Thyroid gland (tissue), 4 donors: Measurements from ENCODE around the gene SMARCC1. TPM values are rescaled to one million over a fixed set of nuclear protein-coding genes. Genes with fewer than 3 reads are reported as not detected.

Experiments
- DNase-seq, 2 donors: peaks; one replicate each; pipeline ENCODE4 v3.0.0-alpha.2; 2019
- H3K27ac ChIP-seq, 3 donors: fragments of 200-600 bp; sonication (generic); 1 replicate in 2 of 3; 2 replicates in 1 of 3; pipeline ENCODE4 v1.5.1; 2016 to 2019; ENCODE audit warnings: mild to moderate bottlenecking in 1 of 3, moderate library complexity in 1 of 3
- H3K27me3 ChIP-seq: fragments of 200-600 bp; sonication (generic); one replicate; pipeline ENCODE4 v1.5.1; 2019
- H3K36me3 ChIP-seq, 2 donors: fragments of 200-600 bp; sonication (generic); one replicate each; pipeline ENCODE4 v1.5.1; 2016 to 2019
- H3K4me1 ChIP-seq, 2 donors: fragments of 200-600 bp; sonication (generic); one replicate each; pipeline ENCODE4 v1.5.1; 2017 to 2019
- H3K4me3 ChIP-seq, 3 donors: fragments of 200-600 bp; sonication (generic); replicated peaks in 1 of 3; 1 replicate in 2 of 3; 2 replicates in 1 of 3; pipeline ENCODE4 v1.5.1; 2016; ENCODE audit warnings: mild to moderate bottlenecking in 1 of 3
- H3K9me3 ChIP-seq: fragments of 200-600 bp; sonication (generic); one replicate; pipeline ENCODE4 v1.5.1; 2017
- POLR2A ChIP-seq, 2 donors: fragments of 450-650 bp; IDR thresholded peaks; one replicate each; pipeline ENCODE4 v1.6.1; 2017; ENCODE audit warnings: antibody characterized with exemption in 2 of 2, mild to moderate bottlenecking in 2 of 2, moderate library complexity in 1 of 2
- whole genome bisulfite sequencing, 2 donors: methylation state at CpG; one replicate each; pipeline ENCODE4 v1.1.5; 2017; 5-methylcytosine and 5-hydroxymethylcytosine counted together
- intact Hi-C: fragments of 100-400 bp; cut with DNase I; formaldehyde crosslinking; loops from one replicate; pipeline ENCODE4 v1.15.1; 2023
- total RNA-seq, 4 donors: library from RNA; depleted of rRNA; stranded (reverse); fragments of >200 nt; gene quantifications; one replicate each; pipeline ENCODE4 v1.2.3, GENCODE V29; 2016
- TF ChIP-seq, protein P1 (sequence below), 6 experiments: fragments of 200-600 bp in 3 of 6; fragments of 450-650 bp in 3 of 6; sonication (generic) in 3 of 6; IDR thresholded peaks; one replicate each; pipeline ENCODE4 v1.5.1; 2016 to 2019; ENCODE audit warnings: antibody characterized with exemption in 6 of 6, mild to moderate bottlenecking in 2 of 6, inconsistent platforms in 1 of 6, moderate library complexity in 1 of 6

Gene SMARCC1
- total RNA-seq, 4 donors from 2014 or later: 38.0 to 49.2 (median 45.4) TPM

DNA sequence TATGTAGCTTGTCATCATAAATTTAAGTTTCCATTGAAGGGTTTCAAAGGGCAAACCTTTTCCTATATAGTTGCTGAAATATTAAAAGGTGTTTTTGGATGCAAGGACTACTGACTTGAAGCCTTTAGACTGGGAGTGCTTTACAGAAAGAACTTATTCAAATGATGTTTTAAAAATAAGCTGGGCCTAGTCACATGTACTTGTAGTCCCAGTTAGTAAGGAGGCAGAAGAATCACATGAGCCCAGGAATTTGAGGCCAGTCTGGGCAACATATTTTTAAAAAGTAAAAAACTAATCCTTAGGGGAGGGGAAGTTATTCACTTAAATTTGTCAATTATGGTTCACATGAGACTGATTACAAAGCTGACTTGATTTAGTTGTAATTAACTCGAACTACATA is 65.0 kb downstream of the SMARCC1 start:
- intact Hi-C loops: no loop called here
- no peak for TF ChIP-seq POLR2A (IDR thresholded peaks at IDR 0.05)
- TF ChIP-seq, protein P1, sequence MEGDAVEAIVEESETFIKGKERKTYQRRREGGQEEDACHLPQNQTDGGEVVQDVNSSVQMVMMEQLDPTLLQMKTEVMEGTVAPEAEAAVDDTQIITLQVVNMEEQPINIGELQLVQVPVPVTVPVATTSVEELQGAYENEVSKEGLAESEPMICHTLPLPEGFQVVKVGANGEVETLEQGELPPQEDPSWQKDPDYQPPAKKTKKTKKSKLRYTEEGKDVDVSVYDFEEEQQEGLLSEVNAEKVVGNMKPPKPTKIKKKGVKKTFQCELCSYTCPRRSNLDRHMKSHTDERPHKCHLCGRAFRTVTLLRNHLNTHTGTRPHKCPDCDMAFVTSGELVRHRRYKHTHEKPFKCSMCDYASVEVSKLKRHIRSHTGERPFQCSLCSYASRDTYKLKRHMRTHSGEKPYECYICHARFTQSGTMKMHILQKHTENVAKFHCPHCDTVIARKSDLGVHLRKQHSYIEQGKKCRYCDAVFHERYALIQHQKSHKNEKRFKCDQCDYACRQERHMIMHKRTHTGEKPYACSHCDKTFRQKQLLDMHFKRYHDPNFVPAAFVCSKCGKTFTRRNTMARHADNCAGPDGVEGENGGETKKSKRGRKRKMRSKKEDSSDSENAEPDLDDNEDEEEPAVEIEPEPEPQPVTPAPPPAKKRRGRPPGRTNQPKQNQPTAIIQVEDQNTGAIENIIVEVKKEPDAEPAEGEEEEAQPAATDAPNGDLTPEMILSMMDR (IDR thresholded peaks at IDR 0.05): no peak

DNA sequence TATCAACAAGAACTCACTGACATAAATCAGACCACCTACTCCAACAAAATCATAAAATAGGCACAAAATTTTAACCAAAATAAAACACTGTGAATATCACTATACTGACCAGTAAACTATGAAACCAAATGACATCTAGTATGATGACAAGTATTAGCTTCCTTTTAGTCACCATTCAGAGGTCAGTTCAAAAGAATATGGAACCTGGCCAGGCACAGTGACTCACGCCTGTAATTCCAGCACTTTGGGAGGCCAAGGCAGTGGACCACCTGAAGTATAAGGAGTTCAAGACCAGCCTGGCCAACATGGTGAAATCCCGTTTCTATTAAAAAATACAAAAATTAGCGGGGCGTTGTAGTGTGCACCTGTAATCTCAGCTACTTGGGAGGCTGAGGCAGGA is 65.8 kb downstream of the SMARCC1 start:
- Histone ChIP-seq H3K27me3 (no peaks in the 10 kb centered on the region), H3K9me3 (no peaks in the 10 kb centered on the region), H3K4me3 (no peak overlapping the region), H3K4me1 (no peaks in the 10 kb centered on the region), H3K27ac (no peak overlapping the region), H3K36me3 (peaks cover 16 to 21% of the 10 kb centered on the region in 2 donors)
- no peak for TF ChIP-seq POLR2A (IDR thresholded peaks at IDR 0.05)
- WGBS, 2 donors: 87 to 95% methylated on average over 4 of the region's 4 CpGs
- DNase-seq: no peak
- intact Hi-C loops: no loop called here

More for the DNA sequence above, 65.0 kb downstream of the SMARCC1 start:
- Histone ChIP-seq H3K4me1 (no peaks in the 10 kb centered on the region), H3K9me3 (no peaks in the 10 kb centered on the region), H3K27me3 (no peaks in the 10 kb centered on the region), H3K36me3 (peaks cover 12 to 17% of the 10 kb centered on the region in 2 donors), H3K4me3 (no peak overlapping the region), H3K27ac (no peak overlapping the region)
- WGBS, 2 donors: 94 to 97% methylated on average over 1 of the region's 1 CpG
- no peak for DNase-seq

DNA sequence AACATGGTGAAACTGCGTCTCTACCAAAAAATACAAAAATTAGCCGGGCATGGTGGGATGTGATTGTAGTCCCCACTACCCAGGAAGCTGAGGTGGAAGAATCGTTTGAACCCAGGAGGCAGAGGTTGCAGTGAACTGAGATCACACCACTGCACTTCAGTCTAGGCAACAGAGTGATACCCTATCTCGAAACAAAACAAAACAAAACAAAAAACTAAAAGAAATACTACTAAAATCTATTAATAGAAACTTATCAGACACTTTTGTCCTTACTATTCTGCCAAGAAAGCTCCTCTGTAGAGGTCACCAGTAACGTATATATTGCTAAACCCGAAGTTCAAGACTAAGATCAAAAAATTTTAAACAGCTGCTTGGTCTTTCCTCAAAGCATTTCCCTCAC is 67.1 kb downstream of the SMARCC1 start:
- H3K27ac ChIP-seq: no peak overlapping the region
- intact Hi-C loops: no loop called here
- H3K4me3 ChIP-seq: no peak overlapping the region
- no peak for DNase-seq
- WGBS, 2 donors: 92 to 95% methylated on average over 6 of the region's 6 CpGs
- no peaks in the 10 kb centered on the region for H3K9me3 ChIP-seq
- H3K4me1 ChIP-seq: no peaks in the 10 kb centered on the region
- no peaks in the 10 kb centered on the region for H3K27me3 ChIP-seq
- no peak for TF ChIP-seq POLR2A (IDR thresholded peaks at IDR 0.05)
- TF ChIP-seq, protein P1 (IDR thresholded peaks at IDR 0.05): no peak
- H3K36me3 ChIP-seq: peaks cover 15 to 22% of the 10 kb centered on the region in 2 donors

DNA sequence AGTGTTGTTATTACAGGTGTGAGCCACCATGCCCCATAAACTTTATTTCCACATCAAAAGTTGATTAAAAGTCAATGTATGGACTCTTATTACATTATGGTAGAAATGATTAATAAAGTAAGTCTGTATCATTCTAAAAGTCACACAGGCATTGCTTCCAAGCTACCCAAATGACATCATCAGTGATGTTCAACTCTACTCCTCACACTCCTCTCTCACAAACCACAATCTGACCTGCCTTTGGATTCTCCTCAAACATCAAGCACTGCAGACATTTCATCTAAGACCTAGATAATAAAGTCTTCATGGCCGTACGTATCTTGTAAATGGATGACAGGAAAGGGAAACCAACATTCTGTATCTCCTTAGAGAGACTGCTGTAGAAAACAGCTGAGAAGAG is 68.0 kb downstream of the SMARCC1 start:
- Histone ChIP-seq H3K4me3 (no peak overlapping the region), H3K36me3 (peaks cover 10 to 26% of the 10 kb centered on the region in 2 donors)

DNA sequence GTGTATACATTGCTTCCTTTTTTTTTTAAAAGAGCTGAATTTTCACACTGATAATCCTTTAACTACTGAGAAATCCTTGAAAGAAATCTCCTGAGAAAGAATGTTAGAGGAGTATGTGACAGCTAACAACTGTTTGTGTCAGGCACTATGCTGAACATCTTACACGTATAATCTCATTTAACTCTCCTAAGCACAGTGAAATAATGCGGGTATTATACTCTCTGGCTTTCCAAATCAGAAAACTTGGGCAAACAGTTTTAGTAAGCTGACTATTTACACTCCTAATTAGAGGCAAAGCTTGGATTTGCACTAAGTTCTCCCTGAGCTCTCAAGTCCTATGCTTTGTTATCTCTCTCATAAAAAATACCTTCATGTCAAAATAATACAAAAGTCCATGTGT is 69.3 kb downstream of the SMARCC1 start:
- 94 to 96% methylated on average over 2 of the region's 2 CpGs for WGBS, 2 donors
- TF ChIP-seq, protein P1 (IDR thresholded peaks at IDR 0.05): no peak
- TF ChIP-seq POLR2A (IDR thresholded peaks at IDR 0.05): no peak
- intact Hi-C loops: no loop called here
- Histone ChIP-seq H3K36me3 (peaks cover 12 to 29% of the 10 kb centered on the region in 2 donors), H3K27ac (no peak overlapping the region), H3K4me3 (no peak overlapping the region), H3K9me3 (no peaks in the 10 kb centered on the region), H3K4me1 (no peaks in the 10 kb centered on the region), H3K27me3 (no peaks in the 10 kb centered on the region)
- DNase-seq: no peak

More for the DNA sequence above, 68.0 kb downstream of the SMARCC1 start:
- intact Hi-C loops: no loop called here
- 92 to 100% methylated on average over 2 of the region's 2 CpGs for WGBS, 2 donors
- Histone ChIP-seq H3K27ac (no peak overlapping the region), H3K9me3 (no peaks in the 10 kb centered on the region), H3K27me3 (no peaks in the 10 kb centered on the region), H3K4me1 (no peaks in the 10 kb centered on the region)
- no peak for DNase-seq
- TF ChIP-seq, protein P1 (IDR thresholded peaks at IDR 0.05): no peak
- TF ChIP-seq POLR2A (IDR thresholded peaks at IDR 0.05): no peak

DNA sequence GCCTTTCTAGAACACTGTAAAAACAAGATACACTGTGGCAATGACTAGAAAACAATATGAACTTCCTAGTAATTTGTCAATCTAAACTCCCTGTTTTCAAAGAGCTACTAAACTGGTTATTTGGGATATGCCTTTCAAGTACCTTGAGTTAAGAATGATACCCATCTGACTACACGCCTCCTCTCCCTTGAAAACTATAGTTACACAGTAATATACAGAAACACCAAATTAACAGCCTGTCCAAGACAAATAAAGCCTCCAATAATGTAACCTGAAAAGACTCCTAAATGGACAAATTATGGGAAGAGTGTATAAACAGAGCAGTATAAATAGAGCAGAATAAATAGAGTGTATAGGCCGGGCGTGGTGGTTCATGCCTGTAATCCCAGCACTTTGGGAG is 70.1 kb downstream of the SMARCC1 start:
- WGBS, 2 donors: 95% methylated on average over 3 of the region's 3 CpGs
- intact Hi-C loops: no loop called here

More for the DNA sequence above, 70.1 kb downstream of the SMARCC1 start:
- Histone ChIP-seq H3K4me1 (no peaks in the 10 kb centered on the region), H3K36me3 (peaks cover 20 to 30% of the 10 kb centered on the region in 2 donors), H3K4me3 (no peak overlapping the region), H3K27me3 (no peaks in the 10 kb centered on the region), H3K27ac (no peak overlapping the region), H3K9me3 (no peaks in the 10 kb centered on the region)
- no peak for TF ChIP-seq POLR2A (IDR thresholded peaks at IDR 0.05)
- TF ChIP-seq, protein P1 (IDR thresholded peaks at IDR 0.05): no peak
- DNase-seq: no peak
